Vein endothelial cell (primary cell): Measurements from ENCODE around the gene MTOR. TPM values are rescaled to one million over a fixed set of nuclear protein-coding genes. Genes with fewer than 3 reads are reported as not detected.

Source experiments
- small RNA-seq: library from RNA; depleted of rRNA; stranded (forward); fragments of <200 nt; gene quantifications from one replicate; pipeline ENCODE3, GENCODE V24; 2012
- total RNA-seq: library from RNA; depleted of rRNA; stranded (reverse); fragments of >200 nt; gene quantifications from 2 replicates; pipeline ENCODE4 v1.2.3, GENCODE V29; 2012

Gene MTOR
- 50.7 and 54.2 TPM in 2 replicates for total RNA-seq

DNA sequence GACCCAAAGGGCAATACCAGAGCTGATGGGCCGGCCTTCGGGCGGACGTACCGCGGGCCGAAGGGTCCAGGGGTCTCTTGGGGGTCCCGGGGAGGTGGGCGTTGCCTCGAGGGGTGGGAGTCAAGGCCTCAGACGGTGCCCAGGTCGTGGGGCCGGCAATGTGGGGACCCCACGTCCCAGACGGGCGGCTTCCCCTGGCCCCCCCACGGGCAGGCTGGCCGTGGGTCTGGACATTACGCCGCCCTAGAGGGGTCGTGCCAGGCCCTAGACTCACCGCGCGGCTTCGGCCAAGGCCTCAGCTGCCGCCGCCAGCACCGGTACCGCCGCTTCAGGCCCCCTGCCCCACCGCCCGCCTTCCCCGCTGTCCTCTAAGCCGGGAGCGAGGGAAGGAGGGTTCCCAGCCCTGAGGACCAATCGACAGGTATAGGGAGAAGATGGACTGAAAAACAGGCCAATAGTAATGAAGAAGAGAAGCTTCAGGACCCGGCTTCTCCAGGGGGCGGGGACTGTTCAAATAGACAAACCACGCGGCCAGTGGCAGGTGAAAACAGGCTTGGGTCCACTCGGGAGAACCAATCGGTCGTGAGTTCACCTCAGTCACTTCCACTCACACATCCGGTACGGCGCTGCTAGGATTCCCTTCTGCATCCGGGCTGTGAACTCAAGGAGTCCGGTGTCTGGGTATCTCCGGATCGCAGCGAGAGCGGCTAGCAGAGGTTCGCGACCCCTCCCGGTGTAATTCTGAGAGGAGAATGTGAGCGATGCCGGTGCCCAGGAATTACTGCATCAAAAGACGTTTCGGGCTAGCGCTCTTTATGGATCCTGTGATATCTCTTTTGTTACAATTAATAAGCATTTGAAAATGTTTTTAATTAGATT is at the start of gene MTOR:
Gene MTOR, minus strand, starts transcription at position 381 of the 879 bp plus-strand sequence. CDS start 3,142 bp downstream, outside the sequence.

DNA sequence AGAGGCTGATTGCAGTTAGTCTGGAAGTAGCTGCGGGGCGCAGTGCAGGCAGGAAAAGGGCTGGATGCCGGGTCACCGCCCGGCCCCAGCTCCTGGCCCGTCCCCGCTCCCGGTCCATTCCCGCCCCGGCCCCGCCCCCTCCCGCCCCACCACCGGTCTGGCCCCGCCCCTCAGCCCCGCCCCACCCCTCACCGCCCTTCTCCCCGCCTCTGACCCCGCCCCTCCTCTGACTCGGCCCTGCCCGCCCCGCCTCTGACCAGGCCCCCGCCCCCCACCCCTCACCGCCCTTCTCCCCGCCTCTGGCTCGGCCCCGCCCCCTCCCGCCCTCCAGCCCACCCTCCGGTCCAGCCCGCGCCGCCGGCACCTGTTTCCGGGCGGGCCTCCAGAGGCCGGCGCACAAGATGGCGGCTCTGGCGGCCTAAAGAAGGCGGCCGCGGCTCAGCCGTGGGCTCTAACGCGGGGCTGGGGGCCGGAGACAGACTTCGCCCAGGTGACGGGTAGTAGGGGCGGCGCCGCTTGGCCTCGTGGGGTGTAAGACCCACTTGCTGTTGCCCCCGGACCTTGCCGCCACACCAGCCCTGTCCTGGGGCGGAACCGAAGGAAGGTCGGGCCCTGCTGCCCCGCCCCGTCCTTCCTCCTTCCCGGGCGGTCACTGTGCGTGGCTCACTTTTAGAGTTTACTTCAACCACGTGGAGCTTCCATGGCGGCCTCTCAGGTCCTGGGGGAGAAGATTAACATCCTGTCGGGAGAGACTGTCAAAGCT is 10.7 kb upstream of the MTOR start, which contains the start of gene UBIAD1:
Gene UBIAD1, plus strand, starts transcription at position 367 of the 763 bp plus-strand sequence. Its CDS starts 334 bp downstream, at position 701.

DNA sequence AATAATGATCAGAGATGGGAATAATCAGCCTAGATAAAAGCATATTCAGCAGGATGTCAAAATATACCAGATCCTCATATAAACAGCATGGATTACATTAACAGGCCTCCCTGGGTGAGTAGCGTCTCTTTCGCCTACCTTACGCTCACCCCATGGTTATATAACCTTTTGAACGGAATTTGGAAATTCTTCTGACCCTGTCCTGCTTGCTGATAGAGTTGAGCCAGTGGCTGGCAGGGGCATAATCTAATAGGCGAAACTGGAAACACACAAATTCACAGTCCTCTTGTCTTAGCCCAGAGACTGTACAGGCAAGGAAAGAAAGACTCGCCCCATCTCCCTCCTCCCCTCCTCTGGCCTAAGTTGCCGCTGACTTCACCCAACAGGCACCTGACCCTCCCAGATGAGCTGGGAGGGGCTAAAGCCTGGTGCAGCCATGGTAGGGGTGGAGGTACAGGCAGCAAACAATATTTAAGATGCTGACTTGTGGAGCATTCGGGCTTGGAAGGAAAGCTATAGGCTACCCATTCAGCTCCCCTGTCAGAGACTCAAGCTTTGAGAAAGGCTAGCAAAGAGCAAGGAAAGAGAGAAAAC is 73.4 kb downstream of the MTOR start, which contains the start of gene ANGPTL7:
Gene ANGPTL7, plus strand, starts transcription at position 498 of the 594 bp plus-strand sequence. CDS start 225 bp downstream, outside the sequence.

DNA sequence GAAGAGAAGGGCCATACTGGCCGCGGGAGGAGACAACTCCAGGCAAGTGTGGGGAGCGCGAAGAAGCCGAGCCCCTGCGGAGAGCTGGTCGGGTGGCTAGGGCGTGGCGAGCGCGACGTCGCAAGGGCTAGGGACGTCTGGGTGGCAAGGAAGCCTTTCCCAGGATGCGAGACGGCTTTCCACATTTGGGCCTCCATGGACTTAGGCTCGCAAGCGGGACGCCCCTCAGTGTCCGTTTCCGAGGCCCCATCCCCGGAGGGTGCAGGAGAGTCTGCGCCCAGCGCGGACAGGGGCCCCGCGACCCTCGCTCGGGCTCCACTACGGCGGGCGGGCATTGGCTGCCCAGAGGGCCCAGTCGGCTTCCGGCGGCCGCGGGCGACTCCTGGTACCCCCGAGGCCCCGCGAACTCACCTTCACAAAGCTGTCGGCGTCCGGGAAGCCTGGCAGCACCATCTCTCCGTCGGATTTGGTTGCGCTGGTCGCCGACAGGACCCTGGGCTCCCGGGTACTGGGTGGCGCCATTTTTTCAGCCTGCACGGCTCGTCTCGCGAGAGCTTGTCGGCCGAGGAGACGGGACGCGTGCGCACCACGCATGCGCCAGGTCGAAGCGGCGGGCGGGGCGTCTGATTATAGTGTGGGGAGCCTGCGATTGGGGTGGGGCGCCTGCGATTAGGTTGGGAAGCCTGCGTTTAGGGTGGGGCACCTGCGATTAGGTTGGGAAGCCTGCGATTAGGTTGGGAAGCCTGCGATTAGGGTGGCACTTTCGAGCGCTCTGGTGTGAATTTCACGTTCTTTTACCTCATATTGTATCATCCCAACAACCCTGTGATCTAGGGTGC is 162.8 kb downstream of the MTOR start, which contains the start of gene EXOSC10:
Gene EXOSC10, minus strand, starts transcription at position 560 of the 839 bp plus-strand sequence. Its CDS starts 38 bp downstream, at position 522.

DNA sequence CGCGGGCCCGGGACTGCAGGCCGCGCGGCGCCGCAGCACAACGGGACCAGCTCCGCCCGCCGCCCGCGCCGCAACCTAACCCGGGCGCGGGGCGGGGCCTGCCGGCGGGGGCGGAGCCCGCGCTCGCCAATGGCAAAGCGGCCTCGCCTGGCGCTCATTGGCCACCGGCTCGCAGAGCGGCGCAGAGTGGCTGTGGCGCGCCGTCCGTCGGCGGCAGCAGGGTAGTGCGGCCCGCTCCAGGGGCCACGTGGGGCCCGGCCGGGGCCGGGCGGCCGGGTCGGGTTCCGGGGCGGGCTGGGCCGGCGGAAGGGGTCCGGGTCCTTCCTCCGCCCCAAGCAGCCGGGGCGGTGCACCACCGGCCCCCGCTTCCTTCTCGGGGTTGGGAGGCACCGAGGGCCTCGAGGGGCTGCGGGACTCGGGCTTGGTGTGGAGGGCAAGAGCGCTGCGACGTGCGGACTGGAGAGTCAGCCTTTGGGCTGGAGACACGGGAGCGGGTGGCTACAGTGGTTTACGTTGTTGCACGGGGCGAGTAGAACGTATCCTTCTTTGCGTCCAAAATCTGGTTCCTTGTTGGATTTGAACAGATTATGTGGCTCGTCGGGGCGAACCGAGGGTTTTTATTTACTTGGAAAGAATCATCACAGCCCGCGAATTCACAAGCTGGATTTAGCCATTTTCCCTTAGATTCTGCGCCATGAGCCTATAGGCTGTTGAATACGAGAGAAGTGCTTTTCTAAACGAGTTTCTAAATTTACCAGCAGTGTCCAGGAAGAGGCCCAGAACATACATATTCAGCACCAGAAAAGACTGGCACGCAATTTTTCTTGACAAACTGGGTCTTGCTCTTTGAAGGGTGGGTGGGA is 202.2 kb downstream of the MTOR start, which contains the start of gene SRM:
Gene SRM, minus strand, starts transcription at position 51 of the 863 bp plus-strand sequence. CDS start 75 bp downstream, outside the sequence.

Small RNA genes within 50 kb of the gene (small RNA-seq; reads per million reads assigned to genes)
- gene RNU6-291P (not detected), gene RNU6-537P (0.27 reads per million, percentile 4 among the genes with 10 or more reads in this experiment), gene RPL39P6 (not detected)

Other genes with a start within 250 kb of the MTOR start
- gene TARDBP, start 249.9 kb downstream of the MTOR start, total RNA-seq = 69.0 and 80.0 TPM in 2 replicates
- gene MASP2, start 215.3 kb downstream of the MTOR start, total RNA-seq = not detected in 2 replicates
- 35.9 and 44.4 TPM in 2 replicates for gene SRM, start 202.5 kb downstream of the MTOR start, total RNA-seq
- 74.5 and 95.1 TPM in 2 replicates for gene EXOSC10, start 162.7 kb downstream of the MTOR start, total RNA-seq
- not detected in 2 replicates for gene ANGPTL7, start 73.2 kb downstream of the MTOR start, total RNA-seq
- 13.7 and 14.4 TPM in 2 replicates for gene UBIAD1, start 10.6 kb upstream of the MTOR start, total RNA-seq
- 0.10 and 0.33 TPM in 2 replicates for gene DISP3, start 216.6 kb upstream of the MTOR start, total RNA-seq